HG03571 (cell line): ENCODE results near the gene ARID1A.

Experiments used
- ATAC-seq: cut with Tn5 transposase; IDR thresholded peaks from one replicate; pipeline ENCODE4 v1.9.1; 2021; ENCODE audit not compliant: unreplicated experiment

ARID1A gene

GRCh38 chr1:26758358-26758757 is 62.5 kb downstream of the ARID1A start:
- ATAC-seq, result no peak

DNA sequence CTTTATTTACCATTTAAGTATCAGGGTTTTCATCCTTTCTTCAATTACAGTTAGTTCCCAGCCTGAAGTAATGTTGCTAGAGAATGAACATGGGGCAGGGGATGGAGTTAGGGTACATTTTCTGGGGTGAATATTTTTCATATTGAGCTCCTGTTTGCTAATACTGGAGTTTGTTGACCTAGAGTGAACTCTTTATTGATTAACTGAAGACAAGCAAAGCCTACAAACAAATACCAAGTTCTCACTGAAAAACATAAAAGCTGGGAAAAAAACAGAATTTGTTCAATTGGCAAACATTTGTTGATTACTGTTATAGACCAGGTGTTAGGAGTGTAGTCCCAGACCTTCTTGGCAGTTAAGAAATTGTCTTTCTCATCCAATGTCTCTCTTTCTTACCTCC is 63.7 kb downstream of the ARID1A start:
- ATAC-seq, result no peak

DNA sequence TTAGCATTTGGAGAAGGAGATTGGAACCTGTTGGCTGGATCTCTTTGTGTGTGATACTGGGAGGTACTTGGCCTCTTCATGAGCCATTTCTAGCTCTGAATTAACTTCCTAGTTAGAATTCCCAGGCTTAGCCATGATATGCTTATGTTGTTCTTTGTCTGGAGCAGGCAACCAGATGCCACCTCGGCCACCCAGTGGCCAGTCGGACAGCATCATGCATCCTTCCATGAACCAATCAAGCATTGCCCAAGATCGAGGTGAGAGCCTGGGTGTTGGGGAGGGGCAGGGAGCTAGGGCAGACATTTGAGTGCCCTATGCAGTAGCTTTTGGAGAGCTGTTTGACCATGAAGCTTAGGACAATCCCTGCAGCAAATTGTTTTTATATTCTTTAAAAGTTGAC is 65.4 kb downstream of the ARID1A start:
- ATAC-seq, result no peak

- ATAC-seq, result no peak
These were observed 71.9 kb downstream of the ARID1A start for GRCh38 chr1:26767714-26768113.

GRCh38 chr1:26768755-26769154 is 72.9 kb downstream of the ARID1A start:
- ATAC-seq, result no peak

DNA sequence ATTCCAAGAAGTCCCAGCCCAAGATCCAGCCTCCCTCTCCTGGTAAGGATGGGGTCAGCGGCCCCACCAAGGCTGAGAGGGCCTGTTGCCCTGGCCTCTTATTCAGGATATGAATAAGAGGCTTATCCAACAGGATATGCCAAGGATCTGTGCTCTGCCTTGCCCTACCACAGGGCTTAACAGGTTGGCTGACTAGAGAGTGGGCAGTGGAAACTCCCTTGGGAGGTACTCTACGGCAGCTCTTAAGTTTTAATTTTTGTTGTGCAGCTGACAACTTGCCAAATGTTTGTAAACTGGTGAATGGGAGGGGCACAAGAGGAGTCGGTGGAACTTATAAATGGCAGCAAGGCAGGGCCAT is 75.4 kb downstream of the ARID1A start:
- ATAC-seq, result no peak

- ATAC-seq, result no peak
These were observed 76.0 kb downstream of the ARID1A start for GRCh38 chr1:26771643-26772321.

GRCh38 chr1:26772687-26773086 is 76.9 kb downstream of the ARID1A start:
- no peak for ATAC-seq

DNA sequence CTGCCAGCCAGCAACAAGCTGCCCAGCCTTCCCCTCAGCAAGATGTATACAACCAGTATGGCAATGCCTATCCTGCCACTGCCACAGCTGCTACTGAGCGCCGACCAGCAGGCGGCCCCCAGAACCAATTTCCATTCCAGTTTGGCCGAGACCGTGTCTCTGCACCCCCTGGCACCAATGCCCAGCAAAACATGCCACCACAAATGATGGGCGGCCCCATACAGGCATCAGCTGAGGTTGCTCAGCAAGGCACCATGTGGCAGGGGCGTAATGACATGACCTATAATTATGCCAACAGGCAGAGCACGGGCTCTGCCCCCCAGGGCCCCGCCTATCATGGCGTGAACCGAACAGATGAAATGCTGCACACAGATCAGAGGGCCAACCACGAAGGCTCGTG is 78.6 kb downstream of the ARID1A start:
- no peak for ATAC-seq

DNA sequence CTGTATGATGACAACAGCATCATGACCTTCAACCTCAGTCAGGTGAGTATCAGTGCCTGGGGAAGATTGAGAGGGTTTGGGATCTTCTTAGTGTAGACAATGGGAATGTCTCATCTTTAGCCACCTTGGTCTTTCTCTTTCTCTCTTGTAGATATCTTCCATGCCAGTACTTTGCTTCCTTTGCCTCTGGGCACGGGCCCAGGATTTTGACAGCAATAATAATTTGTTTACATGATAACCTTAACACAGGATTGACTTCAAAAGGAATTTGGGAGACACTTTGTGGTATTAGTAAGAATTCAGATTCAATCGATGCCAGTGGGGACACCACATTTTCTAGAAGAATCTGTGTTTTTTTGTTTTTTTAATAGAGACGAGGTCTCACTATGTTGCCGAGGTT is 79.9 kb downstream of the ARID1A start:
- ATAC-seq, result no peak

GRCh38 chr1:26779098-26779668 is 83.4 kb downstream of the ARID1A start:
- no peak for ATAC-seq

DNA sequence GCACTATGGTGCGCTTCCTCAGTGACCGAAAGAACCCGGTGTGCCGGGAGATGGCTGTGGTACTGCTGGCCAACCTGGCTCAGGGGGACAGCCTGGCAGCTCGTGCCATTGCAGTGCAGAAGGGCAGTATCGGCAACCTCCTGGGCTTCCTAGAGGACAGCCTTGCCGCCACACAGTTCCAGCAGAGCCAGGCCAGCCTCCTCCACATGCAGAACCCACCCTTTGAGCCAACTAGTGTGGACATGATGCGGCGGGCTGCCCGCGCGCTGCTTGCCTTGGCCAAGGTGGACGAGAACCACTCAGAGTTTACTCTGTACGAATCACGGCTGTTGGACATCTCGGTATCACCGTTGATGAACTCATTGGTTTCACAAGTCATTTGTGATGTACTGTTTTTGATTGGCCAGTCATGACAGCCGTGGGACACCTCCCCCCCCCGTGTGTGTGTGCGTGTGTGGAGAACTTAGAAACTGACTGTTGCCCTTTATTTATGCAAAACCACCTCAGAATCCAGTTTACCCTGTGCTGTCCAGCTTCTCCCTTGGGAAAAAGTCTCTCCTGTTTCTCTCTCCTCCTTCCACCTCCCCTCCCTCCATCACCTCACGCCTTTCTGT is 84.6 kb downstream of the ARID1A start:
- ATAC-seq, result no peak

DNA sequence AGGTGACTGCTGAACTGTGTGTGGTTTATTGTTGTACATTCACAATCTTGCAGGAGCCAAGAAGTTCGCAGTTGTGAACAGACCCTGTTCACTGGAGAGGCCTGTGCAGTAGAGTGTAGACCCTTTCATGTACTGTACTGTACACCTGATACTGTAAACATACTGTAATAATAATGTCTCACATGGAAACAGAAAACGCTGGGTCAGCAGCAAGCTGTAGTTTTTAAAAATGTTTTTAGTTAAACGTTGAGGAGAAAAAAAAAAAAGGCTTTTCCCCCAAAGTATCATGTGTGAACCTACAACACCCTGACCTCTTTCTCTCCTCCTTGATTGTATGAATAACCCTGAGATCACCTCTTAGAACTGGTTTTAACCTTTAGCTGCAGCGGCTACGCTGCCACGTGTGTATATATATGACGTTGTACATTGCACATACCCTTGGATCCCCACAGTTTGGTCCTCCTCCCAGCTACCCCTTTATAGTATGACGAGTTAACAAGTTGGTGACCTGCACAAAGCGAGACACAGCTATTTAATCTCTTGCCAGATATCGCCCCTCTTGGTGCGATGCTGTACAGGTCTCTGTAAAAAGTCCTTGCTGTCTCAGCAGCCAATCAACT is 85.5 kb downstream of the ARID1A start:
- ATAC-seq, result no peak

GRCh38 chr1:26782521-26783212 is 86.9 kb downstream of the ARID1A start:
- ATAC-seq, result no peak

DNA sequence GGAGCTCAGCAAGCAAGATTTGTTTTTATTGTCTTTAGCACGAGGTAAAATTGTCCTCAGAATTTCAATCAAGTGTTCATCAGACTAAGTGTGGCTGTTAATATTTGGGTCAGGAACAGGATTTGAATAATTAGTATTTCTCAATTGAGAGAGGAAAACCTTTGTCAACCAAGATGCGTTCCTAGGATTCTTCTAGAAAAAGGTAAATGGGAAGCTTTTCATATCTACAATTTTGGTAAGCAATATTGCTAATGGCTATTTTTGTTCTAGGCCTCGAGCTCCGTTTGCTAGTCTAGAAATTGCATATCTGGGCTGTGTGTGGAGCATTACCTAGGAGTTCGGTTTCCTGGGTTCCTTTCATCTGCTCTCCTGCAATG is 87.8 kb downstream of the ARID1A start:
- ATAC-seq, result no peak

DNA sequence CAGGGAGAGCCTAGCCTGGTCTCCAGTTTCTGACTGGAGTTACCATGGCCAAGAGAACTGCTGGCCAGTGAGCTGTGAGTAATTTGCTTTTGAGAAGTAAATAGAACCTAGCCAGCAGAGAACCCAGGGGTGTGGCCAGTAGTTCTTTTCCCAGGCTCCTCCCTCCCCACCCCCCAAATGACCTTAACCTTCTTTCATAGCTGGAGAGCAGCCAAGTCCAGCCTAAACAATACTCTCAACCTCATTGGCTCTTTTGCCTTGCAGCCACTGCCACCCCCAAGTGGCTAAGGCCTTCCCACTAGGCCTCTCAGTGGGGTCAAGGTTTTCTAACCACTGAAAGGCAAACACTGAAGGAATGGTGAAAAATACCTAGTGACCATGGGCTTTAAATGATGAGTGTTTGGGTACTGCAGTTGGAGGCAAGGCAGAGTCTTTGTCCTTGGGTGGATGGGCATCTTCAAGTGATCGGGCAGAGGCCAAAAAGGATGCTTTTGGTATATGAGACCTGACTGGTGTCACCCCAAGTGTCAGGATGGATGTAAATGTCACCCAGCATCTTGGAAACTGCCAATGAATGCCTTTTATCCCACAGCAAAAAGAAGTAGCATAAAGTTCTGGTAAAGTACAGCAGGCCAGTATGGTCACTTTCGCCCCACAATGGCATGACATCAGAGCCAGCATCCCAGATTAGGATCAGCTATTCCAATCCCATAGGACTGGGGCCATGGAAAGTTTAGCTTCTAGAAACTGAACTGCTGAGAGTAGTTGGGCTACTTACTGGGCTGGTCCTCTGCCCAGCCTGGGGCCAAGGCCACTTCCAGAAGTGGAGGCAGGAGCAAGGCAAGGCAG is 88.4 kb downstream of the ARID1A start:
- no peak for ATAC-seq

GRCh38 chr1:26784886-26785285 is 89.1 kb downstream of the ARID1A start:
- no peak for ATAC-seq

- no peak for ATAC-seq
These were observed 90.0 kb downstream of the ARID1A start for GRCh38 chr1:26785611-26786436.

GRCh38 chr1:26786437-26787380 is 90.9 kb downstream of the ARID1A start:
- no peak for ATAC-seq
